Large intestine (tissue), 3 donors: ENCODE measurements around the gene NADSYN1. TPM values are rescaled to one million over a fixed set of nuclear protein-coding genes. Genes with fewer than 3 reads are reported as not detected.

Source experiments
- DNase-seq, 2 donors: peaks; one replicate each; pipeline versions ENCODE4 v3.0.0 to v3.0.0-alpha.2; 2013
- H3K27ac ChIP-seq: one replicate; pipeline ENCODE4 v1.5.1; 2013; ENCODE audit warnings: low read length
- H3K27me3 ChIP-seq: 2 replicates; pipeline ENCODE4 v1.6.1; 2013; ENCODE audit warnings: low read length; ENCODE audit not compliant: control insufficient read depth, insufficient read depth
- H3K36me3 ChIP-seq: 2 replicates; pipeline ENCODE4 v1.6.1; 2013; ENCODE audit warnings: low read length; ENCODE audit not compliant: control insufficient read depth, insufficient read depth
- H3K4me1 ChIP-seq: one replicate; pipeline ENCODE4 v1.6.1; 2013; ENCODE audit warnings: low read length; ENCODE audit not compliant: control insufficient read depth, insufficient read depth
- H3K4me3 ChIP-seq: one replicate; pipeline ENCODE4 v1.5.1; 2013; ENCODE audit warnings: low read length
- H3K9me3 ChIP-seq: one replicate; pipeline ENCODE4 v1.6.1; 2013; ENCODE audit warnings: mild to moderate bottlenecking, low read depth, low read length, moderate library complexity; ENCODE audit not compliant: control insufficient read depth
- WGBS: methylation state at CpG from one replicate; pipeline ENCODE4 v1.1.5; 2013; ENCODE audit warnings: low lambda C conversion rate; ENCODE audit not compliant: insufficient coverage; 5-methylcytosine and 5-hydroxymethylcytosine counted together
- polyA plus RNA-seq: library from polyadenylated mRNA; unstranded; fragments of 120-200 nt; gene quantifications from one replicate; pipeline ENCODE4 v1.2.1, GENCODE V29; 2013

Gene NADSYN1
- polyA plus RNA-seq, 1 donor = 85.4 TPM

GRCh38 chr11:71467164-71467563 is 14.2 kb downstream of the NADSYN1 start:
- no peaks in the 10 kb centered on the region for H3K9me3 ChIP-seq
- H3K27ac ChIP-seq = no peak overlapping the region
- no peaks in the 10 kb centered on the region for H3K27me3 ChIP-seq
- peaks cover 3% of the 10 kb centered on the region for H3K4me1 ChIP-seq
- DNase-seq = peak in 1 of 2 donors; percentile 31
- no peak overlapping the region for H3K4me3 ChIP-seq
- 33% methylated on average over 1 of the region's 6 CpGs for WGBS
- H3K36me3 ChIP-seq = peaks cover 40% of the 10 kb centered on the region

GRCh38 chr11:71470946-71471345 is 17.9 kb downstream of the NADSYN1 start:
- peaks cover 57% of the 10 kb centered on the region for H3K36me3 ChIP-seq
- no peaks in the 10 kb centered on the region for H3K9me3 ChIP-seq
- WGBS = no CpG with 5 or more reads among the region's 6 CpGs
- H3K27ac ChIP-seq = no peak overlapping the region
- no peak overlapping the region for H3K4me3 ChIP-seq
- H3K27me3 ChIP-seq = no peaks in the 10 kb centered on the region
- H3K4me1 ChIP-seq = peaks cover 3% of the 10 kb centered on the region
- DNase-seq = no peak

- H3K27me3 ChIP-seq = no peaks in the 10 kb centered on the region
- peaks cover 60% of the 10 kb centered on the region for H3K36me3 ChIP-seq
- H3K9me3 ChIP-seq = no peaks in the 10 kb centered on the region
- no peak for DNase-seq
- H3K4me1 ChIP-seq = no peaks in the 10 kb centered on the region
- H3K4me3 ChIP-seq = no peak overlapping the region
- WGBS = no CpG with 5 or more reads among the region's 10 CpGs
- H3K27ac ChIP-seq = no peak overlapping the region
Observed at GRCh38 chr11:71472357-71472885, 19.4 kb downstream of the NADSYN1 start.

DNA sequence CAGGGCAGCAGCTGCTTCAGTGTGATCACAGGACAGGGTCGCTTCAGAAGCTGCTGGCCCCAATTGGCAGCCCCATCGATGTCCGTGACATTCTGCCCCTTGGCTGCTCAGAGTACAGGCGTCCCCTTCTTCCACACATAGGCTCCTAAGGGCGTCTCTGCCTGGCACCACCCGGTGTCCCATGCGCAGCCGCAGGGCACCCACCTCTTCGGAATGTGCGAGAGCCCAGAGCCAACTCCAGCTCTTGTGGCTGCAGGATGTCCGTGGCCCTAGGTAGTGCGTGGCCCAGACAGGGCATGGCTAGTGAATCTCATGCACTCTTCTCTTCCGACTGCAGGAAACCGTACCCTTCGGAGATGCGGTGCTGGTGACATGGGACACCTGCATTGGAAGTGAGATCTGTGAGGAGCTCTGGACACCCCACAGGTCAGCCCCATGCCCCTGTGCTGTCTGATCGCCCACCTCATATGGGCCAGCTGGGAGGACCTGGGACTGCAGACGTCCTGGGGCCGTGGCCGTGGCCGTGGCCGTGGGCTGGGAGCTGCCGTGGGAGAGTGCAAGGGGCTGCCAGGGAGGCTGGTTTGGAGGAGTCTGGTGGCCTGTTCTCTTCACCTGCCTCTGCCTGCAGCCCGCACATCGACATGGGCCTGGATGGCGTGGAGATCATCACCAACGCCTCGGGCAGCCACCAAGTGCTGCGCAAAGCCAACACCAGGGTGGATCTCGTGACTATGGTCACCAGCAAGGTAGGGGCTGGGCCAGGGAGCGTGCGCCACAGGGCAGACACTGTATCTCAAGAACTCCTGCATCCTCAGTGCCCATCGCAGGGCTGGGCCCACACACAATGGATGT is 20.2 kb downstream of the NADSYN1 start:
- no peaks in the 10 kb centered on the region for H3K9me3 ChIP-seq
- no peaks in the 10 kb centered on the region for H3K27me3 ChIP-seq
- WGBS = 100% methylated on average over 1 of the region's 33 CpGs
- peaks cover 63% of the 10 kb centered on the region for H3K36me3 ChIP-seq
- no peak for DNase-seq
- H3K4me1 ChIP-seq = no peaks in the 10 kb centered on the region
- H3K4me3 ChIP-seq = no peak overlapping the region
- no peak overlapping the region for H3K27ac ChIP-seq

DNA sequence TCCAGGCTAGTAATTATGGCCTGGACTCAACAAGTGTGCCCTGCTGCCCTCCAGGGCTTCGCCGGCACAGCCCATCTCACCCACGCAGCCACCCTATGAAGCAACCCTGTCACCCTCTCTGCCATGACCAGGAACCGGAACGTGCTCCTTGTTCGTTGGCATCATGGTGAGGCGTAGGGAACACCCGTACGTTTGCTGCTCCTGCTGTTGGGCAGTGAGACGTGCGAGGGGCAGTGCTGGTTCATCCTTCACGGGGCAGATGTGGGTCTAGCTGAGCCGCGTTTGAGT is 20.7 kb downstream of the NADSYN1 start:
- DNase-seq = no peak

DNA sequence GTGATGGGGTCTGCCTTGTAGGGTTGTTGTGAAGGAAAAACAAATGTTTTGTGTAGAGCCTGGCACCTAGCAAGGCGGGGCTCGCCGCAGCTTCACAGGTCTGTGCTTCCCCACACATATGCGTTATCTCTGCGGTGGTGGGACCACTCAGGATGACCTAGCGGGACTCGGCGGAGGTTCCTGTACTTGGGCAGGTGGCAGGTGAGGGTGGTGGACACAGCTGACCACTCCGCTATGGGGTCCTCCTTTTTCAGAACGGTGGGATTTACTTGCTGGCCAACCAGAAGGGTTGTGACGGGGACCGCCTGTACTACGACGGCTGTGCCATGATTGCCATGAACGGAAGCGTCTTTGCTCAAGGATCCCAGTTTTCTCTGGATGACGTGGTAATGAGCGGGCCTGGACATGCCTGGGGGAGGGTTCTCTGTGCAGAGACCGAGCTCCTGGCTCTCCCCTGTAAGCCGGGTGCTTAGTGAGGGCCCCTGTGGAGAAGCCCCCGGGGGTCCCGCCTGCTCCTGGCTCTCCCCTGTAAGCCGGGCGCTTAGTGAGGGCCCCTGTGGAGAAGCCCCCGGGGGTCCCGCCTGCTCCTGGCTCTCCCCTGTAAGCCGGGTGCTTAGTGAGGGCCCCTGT is 21.3 kb downstream of the NADSYN1 start:
- Histone ChIP-seq H3K27me3 (no peaks in the 10 kb centered on the region), H3K36me3 (peaks cover 74% of the 10 kb centered on the region), H3K4me3 (no peak overlapping the region), H3K4me1 (no peaks in the 10 kb centered on the region), H3K27ac (no peak overlapping the region), H3K9me3 (no peaks in the 10 kb centered on the region)
- DNase-seq = no peak
- no CpG with 5 or more reads among the region's 27 CpGs for WGBS

More for the DNA sequence above, 20.7 kb downstream of the NADSYN1 start:
- no CpG with 5 or more reads among the region's 14 CpGs for WGBS
- Histone ChIP-seq H3K27me3 (no peaks in the 10 kb centered on the region), H3K36me3 (peaks cover 69% of the 10 kb centered on the region), H3K4me3 (no peak overlapping the region), H3K27ac (no peak overlapping the region), H3K4me1 (no peaks in the 10 kb centered on the region), H3K9me3 (no peaks in the 10 kb centered on the region)

DNA sequence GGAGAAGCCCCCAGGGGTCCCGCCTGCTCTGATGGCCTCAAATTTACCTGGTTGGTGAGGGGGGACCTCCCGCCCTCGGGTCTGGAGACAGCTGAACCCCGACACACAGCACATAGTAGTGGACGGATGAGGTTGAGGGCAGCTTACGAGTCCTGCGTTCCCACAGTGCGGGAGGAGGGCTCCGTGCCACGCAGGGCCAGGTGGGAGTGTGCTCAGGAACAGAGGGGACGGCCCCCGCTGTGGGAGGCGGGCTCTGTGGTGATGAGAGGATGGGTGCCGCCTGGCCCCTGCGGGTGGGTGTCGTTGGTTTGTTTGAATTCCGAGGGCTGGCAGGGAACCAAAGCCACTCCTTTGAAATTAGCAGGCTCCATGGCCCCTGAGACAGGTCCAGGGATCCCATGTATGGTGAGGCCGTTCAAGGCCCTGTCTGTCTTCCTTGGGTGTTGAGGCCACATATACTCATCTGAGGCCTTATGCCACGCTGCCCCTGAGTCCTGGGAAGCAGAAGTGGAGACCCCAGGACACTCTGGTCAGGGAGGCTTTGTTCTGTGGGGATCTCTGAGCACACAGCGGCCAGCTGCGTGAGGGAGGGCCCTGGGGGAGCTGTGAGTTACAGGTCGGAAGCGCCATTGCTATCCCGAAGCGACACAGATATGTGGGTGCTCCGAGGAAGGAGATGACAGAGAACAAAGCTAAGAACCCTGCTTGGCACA is 21.9 kb downstream of the NADSYN1 start:
- H3K4me3 ChIP-seq = no peak overlapping the region
- peaks cover 81% of the 10 kb centered on the region for H3K36me3 ChIP-seq
- no peaks in the 10 kb centered on the region for H3K9me3 ChIP-seq
- no peak for DNase-seq
- no peaks in the 10 kb centered on the region for H3K4me1 ChIP-seq
- no CpG with 5 or more reads among the region's 26 CpGs for WGBS
- no peak overlapping the region for H3K27ac ChIP-seq
- no peaks in the 10 kb centered on the region for H3K27me3 ChIP-seq

- Histone ChIP-seq H3K27ac (no peak overlapping the region), H3K4me1 (no peaks in the 10 kb centered on the region), H3K4me3 (no peak overlapping the region), H3K36me3 (peaks cover 92% of the 10 kb centered on the region), H3K27me3 (no peaks in the 10 kb centered on the region), H3K9me3 (no peaks in the 10 kb centered on the region)
- DNase-seq = no peak
- no CpG with 5 or more reads among the region's 21 CpGs for WGBS
Observed at GRCh38 chr11:71476031-71476430, 23.0 kb downstream of the NADSYN1 start.

- WGBS = no CpG with 5 or more reads among the region's 34 CpGs
- H3K27me3 ChIP-seq = no peaks in the 10 kb centered on the region
- H3K27ac ChIP-seq = no peak overlapping the region
- H3K4me3 ChIP-seq = no peak overlapping the region
- H3K9me3 ChIP-seq = no peaks in the 10 kb centered on the region
- no peak for DNase-seq
- H3K36me3 ChIP-seq = peaks cover 99% of the 10 kb centered on the region
- H3K4me1 ChIP-seq = no peaks in the 10 kb centered on the region
Observed at GRCh38 chr11:71476926-71477640, 24.1 kb downstream of the NADSYN1 start.
